Hepatocyte (in vitro differentiated cells): ENCODE results near the gene PTS.

Source experiments
- EZH2 ChIP-seq: fragments of 200-600 bp; sonication (generic); IDR thresholded peaks from 2 replicates; pipeline ENCODE4 v1.6.1; 2016; ENCODE audit warnings: antibody characterized with exemption, mild to moderate bottlenecking, borderline replicate concordance
- EZH2phosphoT487 ChIP-seq: fragments of 200-600 bp; sonication (generic); IDR thresholded peaks from one replicate; pipeline ENCODE4 v1.6.1; 2018; ENCODE audit warnings: antibody characterized with exemption, mild to moderate bottlenecking, low read depth, moderate library complexity; ENCODE audit not compliant: unreplicated experiment, severe bottlenecking
- TF ChIP-seq, protein P1 (sequence below): fragments of 200-600 bp; sonication (generic); IDR thresholded peaks from 2 replicates; pipeline ENCODE4 v1.5.1; 2016; ENCODE audit warnings: antibody characterized with exemption, mild to moderate bottlenecking; ENCODE audit not compliant: poor library complexity

DNA sequence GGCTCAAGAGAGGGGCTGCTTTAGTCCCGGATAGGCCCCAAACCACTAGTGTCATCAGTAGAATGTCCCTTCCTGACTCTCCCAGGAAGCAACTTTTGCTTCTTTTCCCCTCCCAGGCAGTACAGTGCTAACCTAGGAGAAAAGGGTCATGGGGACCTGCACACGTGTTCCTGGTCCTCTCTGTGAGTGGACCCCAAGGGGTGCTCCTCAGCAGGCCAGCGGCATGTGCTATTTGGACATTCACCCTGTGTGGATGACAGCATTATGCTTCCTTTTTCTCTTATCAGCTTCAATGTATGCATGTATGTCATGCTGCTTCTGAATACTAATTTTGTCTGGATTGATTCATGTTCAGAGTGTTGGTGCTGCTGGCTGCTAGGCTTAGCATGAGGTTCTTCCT, 52.6 kb downstream of the PTS start:
- TF ChIP-seq EZH2 (no peak), EZH2phosphoT487 (no peak)
- TF ChIP-seq, protein P1, sequence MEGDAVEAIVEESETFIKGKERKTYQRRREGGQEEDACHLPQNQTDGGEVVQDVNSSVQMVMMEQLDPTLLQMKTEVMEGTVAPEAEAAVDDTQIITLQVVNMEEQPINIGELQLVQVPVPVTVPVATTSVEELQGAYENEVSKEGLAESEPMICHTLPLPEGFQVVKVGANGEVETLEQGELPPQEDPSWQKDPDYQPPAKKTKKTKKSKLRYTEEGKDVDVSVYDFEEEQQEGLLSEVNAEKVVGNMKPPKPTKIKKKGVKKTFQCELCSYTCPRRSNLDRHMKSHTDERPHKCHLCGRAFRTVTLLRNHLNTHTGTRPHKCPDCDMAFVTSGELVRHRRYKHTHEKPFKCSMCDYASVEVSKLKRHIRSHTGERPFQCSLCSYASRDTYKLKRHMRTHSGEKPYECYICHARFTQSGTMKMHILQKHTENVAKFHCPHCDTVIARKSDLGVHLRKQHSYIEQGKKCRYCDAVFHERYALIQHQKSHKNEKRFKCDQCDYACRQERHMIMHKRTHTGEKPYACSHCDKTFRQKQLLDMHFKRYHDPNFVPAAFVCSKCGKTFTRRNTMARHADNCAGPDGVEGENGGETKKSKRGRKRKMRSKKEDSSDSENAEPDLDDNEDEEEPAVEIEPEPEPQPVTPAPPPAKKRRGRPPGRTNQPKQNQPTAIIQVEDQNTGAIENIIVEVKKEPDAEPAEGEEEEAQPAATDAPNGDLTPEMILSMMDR, result no peak
